Cortex of kidney (tissue), 1 donor: ENCODE measurements around the gene FDX2.
"Not testable (repeated sequence)": the region's sequence is repeated elsewhere in the genome, so short reads cannot be mapped to it uniquely, and the experiment has no call there.

Experiments
- DNase-seq: peaks from one replicate; lab custom pipeline; 2025; lab: John Stamatoyannopoulos, UW

The FDX2 gene

GRCh38 chr19:10284065-10284959, 31.5 kb downstream of the FDX2 start:
- no peak for DNase-seq

- DNase-seq = no peak
These were observed 32.3 kb downstream of the FDX2 start for GRCh38 chr19:10283301-10284064.

DNA sequence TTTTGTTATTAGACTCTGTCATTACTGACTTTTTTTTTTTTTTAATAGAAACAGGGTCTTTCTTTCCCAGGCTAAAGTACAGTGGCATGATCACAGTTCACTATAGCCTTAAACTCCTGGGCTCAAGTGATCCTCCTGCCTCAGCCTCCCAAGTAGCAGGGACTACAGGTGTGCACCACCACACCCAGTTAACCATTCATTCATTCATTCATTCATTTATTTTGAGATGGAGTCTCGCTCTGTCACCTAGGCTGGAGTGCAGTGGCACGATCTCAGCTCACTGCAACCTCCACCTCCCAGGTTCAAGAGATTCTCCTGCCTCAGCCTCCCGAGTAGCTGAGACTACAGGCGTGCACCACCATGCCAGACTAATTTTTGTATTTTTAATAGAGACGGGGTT, 33.8 kb downstream of the FDX2 start:
- DNase-seq = not testable (repeated sequence)

GRCh38 chr19:10279737-10280442, 35.9 kb downstream of the FDX2 start:
- DNase-seq = no peak

DNA sequence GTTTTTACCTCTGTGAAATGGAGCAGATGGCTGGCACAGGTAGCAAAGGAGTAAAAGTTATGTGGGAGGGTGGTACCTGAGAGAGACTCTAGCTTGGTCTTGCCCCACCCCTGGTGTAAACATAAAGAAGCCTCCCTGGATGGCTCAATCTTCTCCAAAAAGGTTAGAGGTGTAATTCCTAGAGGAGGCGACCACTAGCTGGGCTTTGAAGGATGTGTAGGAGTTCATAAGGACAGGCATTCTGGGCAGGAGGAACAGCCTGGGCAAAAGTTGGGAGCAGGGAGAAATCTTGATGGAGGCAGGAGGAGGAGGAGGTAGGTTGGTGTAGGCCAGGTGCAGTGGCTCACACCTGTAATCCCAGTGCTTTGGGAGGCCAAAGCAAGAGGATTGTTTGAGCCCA, 36.9 kb downstream of the FDX2 start:
- no peak for DNase-seq

DNA sequence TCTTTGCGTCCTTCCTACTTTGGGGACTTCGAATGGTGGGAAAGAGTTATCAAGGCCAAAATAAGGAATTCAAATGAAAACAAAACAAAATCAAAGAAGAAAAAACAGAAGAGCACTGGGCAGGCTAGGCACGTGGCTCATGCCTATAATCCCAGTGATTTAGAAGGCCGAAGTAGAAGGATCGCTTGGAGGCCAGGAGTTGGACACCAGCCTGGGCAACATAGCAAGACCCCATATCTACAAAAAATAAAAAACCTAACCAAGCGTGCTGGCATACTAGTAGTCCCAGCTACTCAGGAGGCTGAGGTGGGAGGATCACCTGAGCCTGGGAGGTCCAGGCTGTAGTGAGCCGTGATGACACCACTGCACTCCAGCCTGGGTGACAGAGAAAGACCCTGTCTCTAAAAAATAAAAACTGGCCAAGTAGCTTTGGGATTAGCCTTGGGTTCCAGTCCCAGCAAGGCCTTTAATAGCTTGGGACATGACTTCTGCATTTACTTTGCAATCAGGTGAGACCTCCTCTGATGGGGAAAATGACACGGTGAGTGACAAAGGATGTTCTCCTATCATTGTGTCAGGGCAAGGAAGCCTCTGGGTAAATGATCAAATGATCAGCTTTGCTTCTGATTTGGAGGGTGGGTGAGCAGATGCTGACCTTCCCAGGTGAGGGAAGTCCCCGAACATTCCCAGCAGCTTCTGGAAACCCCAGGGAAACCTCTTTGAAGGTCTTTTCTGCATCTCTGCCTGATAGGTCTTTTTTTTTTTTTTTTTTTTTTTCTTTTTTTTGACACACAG, 37.8 kb downstream of the FDX2 start:
- DNase-seq = no peak

DNA sequence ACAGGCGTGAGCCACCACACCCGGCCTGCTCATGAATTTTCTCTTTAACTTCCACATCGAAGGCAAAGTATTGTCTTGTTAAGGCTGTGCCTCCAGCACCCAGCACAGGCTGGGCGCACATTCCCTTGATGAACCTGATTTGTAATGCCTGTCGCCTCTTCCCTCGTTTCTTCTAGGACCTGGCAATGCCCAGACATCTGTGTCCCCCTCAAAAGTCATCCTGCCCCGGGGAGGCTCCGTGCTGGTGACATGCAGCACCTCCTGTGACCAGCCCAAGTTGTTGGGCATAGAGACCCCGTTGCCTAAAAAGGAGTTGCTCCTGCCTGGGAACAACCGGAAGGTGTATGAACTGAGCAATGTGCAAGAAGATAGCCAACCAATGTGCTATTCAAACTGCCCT, 41.2 kb downstream of the FDX2 start:
- DNase-seq = no peak

- no peak for DNase-seq
These were observed 44.2 kb downstream of the FDX2 start for GRCh38 chr19:10271543-10272086.

DNA sequence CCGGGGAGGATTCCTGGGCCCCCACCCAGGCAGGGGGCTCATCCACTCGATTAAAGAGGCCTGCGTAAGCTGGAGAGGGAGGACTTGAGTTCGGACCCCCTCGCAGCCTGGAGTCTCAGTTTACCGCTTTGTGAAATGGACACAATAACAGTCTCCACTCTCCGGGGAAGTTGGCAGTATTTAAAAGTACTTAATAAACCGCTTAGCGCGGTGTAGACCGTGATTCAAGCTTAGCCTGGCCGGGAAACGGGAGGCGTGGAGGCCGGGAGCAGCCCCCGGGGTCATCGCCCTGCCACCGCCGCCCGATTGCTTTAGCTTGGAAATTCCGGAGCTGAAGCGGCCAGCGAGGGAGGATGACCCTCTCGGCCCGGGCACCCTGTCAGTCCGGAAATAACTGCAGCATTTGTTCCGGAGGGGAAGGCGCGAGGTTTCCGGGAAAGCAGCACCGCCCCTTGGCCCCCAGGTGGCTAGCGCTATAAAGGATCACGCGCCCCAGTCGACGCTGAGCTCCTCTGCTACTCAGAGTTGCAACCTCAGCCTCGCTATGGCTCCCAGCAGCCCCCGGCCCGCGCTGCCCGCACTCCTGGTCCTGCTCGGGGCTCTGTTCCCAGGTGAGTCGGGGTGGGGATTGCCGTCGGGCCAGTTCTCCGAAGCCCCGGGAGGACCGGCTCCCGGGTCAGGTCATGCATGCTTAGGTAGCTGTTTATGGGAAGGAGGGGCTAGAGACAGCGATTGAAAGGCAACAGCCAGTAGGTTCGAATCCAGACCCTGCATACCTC, 45.0 kb downstream of the FDX2 start, which contains the start of gene ICAM1:
Gene ICAM1, plus strand, starts transcription at position 505 of the 779 bp plus-strand sequence. Its CDS starts 40 bp downstream, at position 545.
- DNase-seq = no peak

DNA sequence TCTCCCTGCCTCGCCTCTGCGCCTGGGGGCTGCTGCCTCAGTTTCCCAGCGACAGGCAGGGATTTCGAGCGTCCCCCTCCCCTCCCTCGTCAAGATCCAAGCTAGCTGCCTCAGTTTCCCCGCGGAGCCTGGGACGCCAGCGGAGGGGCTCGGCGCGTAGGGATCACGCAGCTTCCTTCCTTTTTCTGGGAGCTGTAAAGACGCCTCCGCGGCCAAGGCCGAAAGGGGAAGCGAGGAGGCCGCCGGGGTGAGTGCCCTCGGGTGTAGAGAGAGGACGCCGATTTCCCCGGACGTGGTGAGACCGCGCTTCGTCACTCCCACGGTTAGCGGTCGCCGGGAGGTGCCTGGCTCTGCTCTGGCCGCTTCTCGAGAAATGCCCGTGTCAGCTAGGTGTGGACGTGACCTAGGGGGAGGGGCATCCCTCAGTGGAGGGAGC, 45.6 kb downstream of the FDX2 start:
- DNase-seq = no peak

- DNase-seq = no peak
These were observed 46.3 kb downstream of the FDX2 start for GRCh38 chr19:10269333-10270179.

DNA sequence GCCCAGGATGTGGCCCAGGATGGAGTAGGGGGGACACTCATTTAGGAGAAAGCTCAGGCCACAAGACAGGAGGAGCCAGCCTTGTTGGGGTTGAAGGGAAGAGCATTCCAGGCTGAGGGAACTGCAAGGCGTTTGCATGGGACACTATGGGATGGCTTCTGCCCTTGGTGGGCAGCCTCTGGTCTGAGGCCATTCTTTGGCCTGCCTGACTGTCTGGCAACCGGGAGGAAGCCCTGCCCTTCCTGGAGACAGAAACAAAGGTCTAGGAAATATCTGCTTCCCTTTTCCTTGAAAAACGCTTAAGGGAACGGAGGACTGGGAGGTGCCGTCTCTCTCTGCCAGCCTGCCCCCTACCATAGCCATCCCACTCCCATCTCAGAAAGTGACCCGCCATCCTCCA, 47.7 kb downstream of the FDX2 start:
- DNase-seq = no peak

DNA sequence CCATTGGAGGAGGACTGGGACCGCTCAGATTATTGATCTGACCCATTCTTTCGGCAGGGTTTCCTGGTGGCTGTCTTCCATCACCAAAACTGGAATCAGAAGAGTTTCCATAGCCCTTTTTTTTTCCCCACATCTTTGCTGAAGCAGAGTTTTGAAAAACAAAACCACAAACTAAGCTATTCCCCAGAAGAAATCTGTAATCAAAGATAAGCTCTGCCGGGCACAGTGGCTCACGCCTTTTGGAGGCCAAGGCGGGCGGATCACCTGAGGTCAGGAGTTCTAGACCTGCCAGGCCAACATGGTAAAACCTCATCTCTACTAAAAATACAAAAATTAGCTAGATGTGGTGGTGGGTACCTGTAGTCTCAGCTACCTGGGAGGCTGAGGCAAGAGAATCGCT, 49.1 kb downstream of the FDX2 start:
- DNase-seq = no peak

- DNase-seq = no peak
These were observed 53.0 kb downstream of the FDX2 start for GRCh38 chr19:10262771-10263170.

DNA sequence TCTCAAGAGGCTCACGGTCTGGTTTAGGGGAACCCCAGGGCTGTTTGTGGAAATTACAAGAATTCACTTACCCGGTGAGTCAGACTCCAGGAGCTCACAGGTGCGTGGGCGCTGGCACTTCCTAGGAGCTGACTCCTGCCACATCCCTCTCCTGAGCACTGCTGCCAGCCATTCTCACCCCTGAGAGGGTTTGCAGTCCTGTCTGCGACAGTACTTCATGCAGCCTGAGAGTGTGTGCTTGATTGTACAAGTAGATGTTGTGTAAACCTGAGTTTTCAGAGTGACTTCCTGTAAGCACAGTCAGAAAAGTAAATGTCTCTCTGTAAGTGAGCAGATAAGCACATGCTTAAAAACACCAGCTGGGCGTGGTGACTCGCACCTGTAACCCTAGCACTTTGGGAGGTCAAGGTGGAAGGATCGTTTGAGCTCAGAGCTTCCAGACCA, 55.7 kb downstream of the FDX2 start:
- no peak for DNase-seq
